HepG2 (cell line): ENCODE results near the gene ADGRV1. TPM values are rescaled to one million over a fixed set of nuclear protein-coding genes. Genes with fewer than 3 reads are reported as not detected.

Experiments used
- ATAC-seq: fragments of 200-7000 bp; cut with Tn5 transposase; 3 replicates; pipeline ENCODE4 v1.9.1; 2020; ENCODE audit warnings: mild to moderate bottlenecking, moderate library complexity
- BruUV-seq: library from RNA; stranded (reverse); fragments of 400-500 nt; replicated peaks from 2 replicates; lab custom pipeline; 2021; lab: Mats Ljungman, UMichigan
- CTCF ChIA-PET: fragments of 300-600 bp; formaldehyde crosslinking; extraction: SDS; loops from one replicate; lab custom pipeline; 2021; ENCODE audit warnings: low total read pairs, inconsistent platforms, low intra/inter-chr PET ratio; lab: Yijun Ruan, JAX
- POLR2A ChIA-PET: fragments of 350-600 bp; sonication (Branson Sonifier 250); formaldehyde crosslinking; loops from one replicate; lab custom pipeline; 2020; ENCODE audit warnings: antibody characterized with exemption, inconsistent platforms; lab: Yijun Ruan, JAX
- DNase-seq: peaks from one replicate; pipeline ENCODE4 v3.0.0-alpha.2; 2015; ENCODE audit warnings: low spot score
- FAIRE-seq: peaks from 3 replicates; lab custom pipeline; 2011; peaks lifted over from hg19 to GRCh38; lab: Jason Lieb, UNC
- H2AFZ ChIP-seq: one replicate; pipeline ENCODE4 v1.6.1; 2011; ENCODE audit warnings: low read length, inconsistent platforms
- H3K27ac ChIP-seq: fragments of 300-600 bp; 3 replicates; pipeline ENCODE4 v1.8.0; 2011; ENCODE audit warnings: mixed run types, mild to moderate bottlenecking, mixed read lengths, low read length, inconsistent platforms; ENCODE audit not compliant: insufficient read depth; ENCODE audit errors: extremely low read length
- H3K27me3 ChIP-seq, 2 experiments: fragments of 200-600 bp in 1 of 2; 2 replicates in 1 of 2; 3 replicates in 1 of 2; pipeline versions ENCODE4 v1.6.0 to v1.8.0; 2011; ENCODE audit warnings: low read length in 2 of 2, mild to moderate bottlenecking in 2 of 2, moderate library complexity in 2 of 2, inconsistent platforms in 1 of 2; ENCODE audit not compliant: insufficient read depth in 2 of 2, control insufficient read depth in 1 of 2
- H3K36me3 ChIP-seq, 2 experiments: fragments of 200-600 bp in 1 of 2; replicated peaks in 1 of 2; 2 replicates in 1 of 2; 3 replicates in 1 of 2; pipeline versions ENCODE4 v1.5.1 to v1.8.0; 2011; ENCODE audit warnings: low read length in 2 of 2, inconsistent platforms in 1 of 2; ENCODE audit not compliant: insufficient read depth in 2 of 2, control insufficient read depth in 1 of 2
- H3K4me1 ChIP-seq: 2 replicates; pipeline ENCODE4 v1.5.1; 2012; ENCODE audit warnings: low read length, inconsistent platforms; ENCODE audit not compliant: insufficient read depth
- H3K4me2 ChIP-seq: 2 replicates; pipeline ENCODE4 v1.6.0; 2011; ENCODE audit warnings: low read depth, low read length, inconsistent platforms
- H3K4me3 ChIP-seq, 3 experiments: fragments of 200-600 bp in 1 of 3; sonication (generic), shearing (Covaris generic) in 1 of 3; replicated peaks in 1 of 3; 2 replicates each; pipeline ENCODE4 v1.5.1; 2011 to 2016; ENCODE audit warnings: low read length in 3 of 3, inconsistent platforms in 2 of 3, low read depth in 2 of 3, mild to moderate bottlenecking in 2 of 3, control low read depth in 1 of 3, mixed read lengths in 1 of 3; ENCODE audit not compliant: insufficient read depth in 1 of 3
- H3K79me2 ChIP-seq: one replicate; pipeline ENCODE4 v1.6.1; 2011; ENCODE audit warnings: low read length, inconsistent platforms; ENCODE audit not compliant: insufficient read depth
- H3K9ac ChIP-seq: 2 replicates; pipeline ENCODE4 v1.6.0; 2011; ENCODE audit warnings: mild to moderate bottlenecking, low read depth, low read length, inconsistent platforms; ENCODE audit not compliant: insufficient read depth
- H3K9me3 ChIP-seq: 2 replicates; pipeline ENCODE4 v1.5.1; 2012; ENCODE audit warnings: mild to moderate bottlenecking, low read length
- H4K20me1 ChIP-seq: 2 replicates; pipeline ENCODE4 v1.6.0; 2011; ENCODE audit warnings: inconsistent platforms, mild to moderate bottlenecking, low read length, moderate library complexity; ENCODE audit not compliant: insufficient read depth
- AFF4 ChIP-seq: sonication (generic); formaldehyde crosslinking; IDR thresholded peaks from 2 replicates; pipeline ENCODE4 v1.4.0; 2020; ENCODE audit warnings: missing genetic modification reagents
- FLYWCH1 ChIP-seq: sonication (generic); formaldehyde crosslinking; IDR thresholded peaks from 2 replicates; pipeline ENCODE4 v1.8.1; 2023; ENCODE audit warnings: mild to moderate bottlenecking, missing genetic modification reagents
- FOXP4 ChIP-seq: sonication (generic); formaldehyde crosslinking; IDR thresholded peaks from 2 replicates; pipeline ENCODE4 v1.4.0; 2020; ENCODE audit warnings: missing genetic modification reagents
- FUBP1 ChIP-seq: sonication (generic); formaldehyde crosslinking; IDR thresholded peaks from 2 replicates; pipeline ENCODE4 v1.5.1; 2020; ENCODE audit warnings: missing genetic modification reagents, mild to moderate bottlenecking, borderline replicate concordance
- GMEB2 ChIP-seq: IDR thresholded peaks from 2 replicates; pipeline ENCODE4 v1.6.1; 2016; ENCODE audit warnings: missing biosample characterization, missing genetic modification reagents, low read depth
- NR2F2 ChIP-seq: IDR thresholded peaks from 2 replicates; pipeline ENCODE4 v1.6.1; 2012; ENCODE audit warnings: low read depth, inconsistent platforms, borderline replicate concordance
- SOX6 ChIP-seq, 2 experiments: fragments of 450-650 bp in 1 of 2; sonication (generic) in 1 of 2; formaldehyde crosslinking in 1 of 2; IDR thresholded peaks; 2 replicates each; pipeline versions ENCODE4 v1.4.0 to v1.6.1; 2017 to 2020; ENCODE audit warnings: antibody characterized with exemption in 1 of 2, mild to moderate bottlenecking in 1 of 2, missing genetic modification reagents in 1 of 2
- SP1 ChIP-seq, 2 experiments: fragments of 450-650 bp in 1 of 2; sonication (generic) in 1 of 2; formaldehyde crosslinking in 1 of 2; IDR thresholded peaks; 2 replicates each; pipeline versions ENCODE4 v1.4.0 to v1.6.1; 2016 to 2020; ENCODE audit warnings: missing genetic modification reagents in 1 of 2
- ZNF513 ChIP-seq: sonication (generic); formaldehyde crosslinking; conservative IDR thresholded peaks from 2 replicates; pipeline ENCODE4 v1.5.0; 2020; ENCODE audit warnings: missing genetic modification reagents
- ZNF543 ChIP-seq: sonication (generic); formaldehyde crosslinking; IDR thresholded peaks from 2 replicates; pipeline ENCODE4 v1.4.0; 2020; ENCODE audit warnings: mild to moderate bottlenecking, missing genetic modification reagents
- WGBS: methylation state at CpG from one replicate; pipeline ENCODE4 v1.1.6; 2017; ENCODE audit warnings: low lambda C conversion rate; 5-methylcytosine and 5-hydroxymethylcytosine counted together
- in situ Hi-C: cut with HindIII; loops from 2 replicates; pipeline ENCODE4 v1.10.0; 2017; ENCODE audit warnings: low pct_unique_long_range_greater_than_20kb; ENCODE audit not compliant: extremely low pct_ligation_motif_present
- intact Hi-C: fragments of 100-400 bp; cut with micrococcal nuclease; formaldehyde crosslinking; loops from one replicate; pipeline ENCODE4 v1.10.0; 2022; ENCODE audit not compliant: unreplicated experiment
- polyA plus RNA-seq, 8 experiments: library from polyadenylated mRNA; depleted of rRNA in 3 of 8; stranded (reverse) in 7 of 8; unstranded in 1 of 8; fragments of >200 nt; fragmentation: Illumina TruSeq in 4 of 8; extraction: Trizol in 4 of 8; gene quantifications; 2 replicates each; pipeline versions ENCODE4 v1.2.1 to v1.2.3, GENCODE V29; 2011 to 2016; ENCODE audit warnings: low read depth in 4 of 8, missing spikeins in 1 of 8, mixed read lengths in 1 of 8; ENCODE audit not compliant: insufficient read depth in 1 of 8
- total RNA-seq, 5 experiments: library from RNA; depleted of rRNA; stranded (reverse); fragments of >200 nt; fragmentation: Illumina TruSeq; extraction: Trizol; gene quantifications; 2 replicates each; pipeline ENCODE4 v1.2.3, GENCODE V29; 2016; ENCODE audit warnings: low read depth in 1 of 5

Gene ADGRV1
- total and polyA plus RNA-seq, 2 of the 13 experiments (the other 11 are each of a cell fraction or from before 2014, with no cell fraction given), result 1.7 to 3.9 TPM

GRCh38 chr5:91156242-91156641 is 597.6 kb downstream of the ADGRV1 start (continued):
- no peak for TF ChIP-seq ZNF513 (CRISPR knock-in tag)
- TF ChIP-seq FUBP1 (CRISPR knock-in tag), result no peak

GRCh38 chr5:91158011-91158410 is 599.4 kb downstream of the ADGRV1 start:
- CTCF ChIA-PET, result no interaction called here
- no peak overlapping the region for H3K9ac ChIP-seq
- 0 out of 5 replicates have a peak, but pooled peaks cover 0 to 4% of the 10 kb centered on the region in 2 experiments for H3K27me3 ChIP-seq
- intact Hi-C loops, result no loop called here
- 0% methylated on average over 1 of the region's 1 CpG for WGBS
- DNase-seq (no peak), FAIRE-seq (no peak), ATAC-seq (no peak)
- H3K4me3 ChIP-seq, result no peak overlapping the region
- H3K9me3 ChIP-seq, result no peaks in the 10 kb centered on the region
- in situ Hi-C loops, result no loop called here
- no peaks in the 10 kb centered on the region for H3K79me2 ChIP-seq
- no peaks in the 10 kb centered on the region for H3K36me3 ChIP-seq
- no peak overlapping the region for H2AFZ ChIP-seq
- H4K20me1 ChIP-seq, result no peaks in the 10 kb centered on the region
- peaks cover 13% of the 10 kb centered on the region for H3K4me1 ChIP-seq
- BruUV-seq, result no TSS peak
- POLR2A ChIA-PET, result no interaction called here
- no peak overlapping the region for H3K4me2 ChIP-seq
- no peak overlapping the region for H3K27ac ChIP-seq
- TF ChIP-seq SP1 (IDR thresholded peaks at IDR 0.05) (no peak), SP1 (CRISPR knock-in tag; IDR thresholded peaks at IDR 0.05) (no peak), FLYWCH1 (no peak), ZNF543 (CRISPR knock-in tag) (no peak), FOXP4 (CRISPR knock-in tag) (no peak), AFF4 (CRISPR knock-in tag) (no peak), NR2F2 (no peak), SOX6 (IDR thresholded peaks at IDR 0.05) (no peak), SOX6 (CRISPR knock-in tag; IDR thresholded peaks at IDR 0.05) (no peak), GMEB2 (CRISPR knock-in tag) (no peak)
